B cell (primary cell): Measurements from ENCODE around the gene MCF2L.

ENCODE experiments used
- CTCF ChIP-seq: fragments of 200-600 bp; IDR thresholded peaks from one replicate; pipeline ENCODE4 v1.8.0; 2022; ENCODE audit warnings: antibody characterized with exemption, mild to moderate bottlenecking
- EZH2 ChIP-seq: IDR thresholded peaks from 2 replicates; pipeline ENCODE4 v1.6.1; 2012; ENCODE audit warnings: borderline replicate concordance, low read depth, mild to moderate bottlenecking, moderate library complexity, low read length; ENCODE audit not compliant: insufficient read depth, poor library complexity, severe bottlenecking

- TF ChIP-seq CTCF (no peak), EZH2 (no peak)
These were observed 30.3 kb upstream of the MCF2L start for GRCh38 chr13:112938680-112939079.
